GM19035 (cell line): ENCODE data around the gene RAI14.
"Not testable (repeated sequence)": the region's sequence is repeated elsewhere in the genome, so short reads cannot be mapped to it uniquely, and the experiment has no call there.

Source experiments
- ATAC-seq: cut with Tn5 transposase; IDR thresholded peaks from one replicate; pipeline ENCODE4 v1.9.1; 2021; ENCODE audit not compliant: unreplicated experiment

RAI14 gene

DNA sequence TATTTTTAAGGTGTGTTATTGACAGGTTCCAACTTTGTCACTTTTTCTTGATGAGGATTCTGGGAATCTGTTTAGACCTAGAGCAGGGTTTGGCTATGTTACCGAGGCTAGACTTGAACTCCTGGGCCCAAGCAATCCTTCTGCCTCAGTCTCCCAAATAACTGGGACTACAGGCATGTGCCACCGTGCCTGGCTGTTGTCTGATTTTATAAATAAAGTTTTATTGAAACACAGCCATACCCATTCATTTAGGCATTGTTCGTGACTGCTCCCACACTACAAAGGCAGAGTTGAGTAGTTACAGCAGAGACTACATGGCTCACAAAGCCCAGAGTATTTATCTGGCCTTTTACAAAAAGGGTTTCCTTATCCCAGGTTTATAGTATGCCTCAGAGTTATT lies 102.4 kb downstream of the RAI14 start:
- ATAC-seq = no peak

DNA sequence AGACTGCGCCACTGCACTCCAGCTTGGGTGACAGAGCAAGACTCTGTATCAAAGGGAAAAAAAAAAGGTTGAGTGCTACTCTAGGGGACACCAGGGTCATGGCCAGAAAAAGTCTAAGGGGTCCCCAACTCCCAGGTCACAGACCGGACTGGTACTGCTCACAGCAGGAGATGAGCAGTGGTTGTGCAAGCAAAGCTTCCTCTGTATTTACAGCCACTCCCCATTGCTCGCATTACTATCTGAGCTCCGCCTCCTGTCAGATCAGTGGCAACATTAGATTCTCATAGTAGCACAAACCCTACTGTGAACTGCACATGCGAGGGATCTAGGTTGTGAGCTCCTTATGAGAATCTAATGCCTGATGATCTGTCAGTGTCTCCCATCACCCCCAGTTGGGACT lies 103.1 kb downstream of the RAI14 start:
- ATAC-seq = not testable (repeated sequence)

DNA sequence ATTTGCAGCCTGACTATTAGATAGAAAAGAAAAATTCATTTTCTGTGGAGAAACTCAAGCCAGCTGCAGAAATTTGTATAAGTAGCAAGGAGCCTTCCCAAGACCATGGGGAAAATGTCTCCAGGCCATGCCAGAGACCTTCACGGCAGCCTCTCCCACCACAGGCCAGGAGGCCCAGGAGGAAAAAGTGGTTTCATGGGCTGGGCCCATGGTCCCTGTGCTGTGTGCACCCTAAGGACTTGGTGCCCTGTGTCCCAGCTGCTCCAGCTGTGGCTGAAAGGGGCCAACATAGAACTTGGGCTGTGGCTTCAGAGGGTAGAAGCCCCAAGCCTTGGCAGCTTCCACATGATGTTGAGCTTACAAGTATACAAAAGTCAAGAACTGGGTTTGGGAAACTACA lies 109.5 kb downstream of the RAI14 start:
- no peak for ATAC-seq

DNA sequence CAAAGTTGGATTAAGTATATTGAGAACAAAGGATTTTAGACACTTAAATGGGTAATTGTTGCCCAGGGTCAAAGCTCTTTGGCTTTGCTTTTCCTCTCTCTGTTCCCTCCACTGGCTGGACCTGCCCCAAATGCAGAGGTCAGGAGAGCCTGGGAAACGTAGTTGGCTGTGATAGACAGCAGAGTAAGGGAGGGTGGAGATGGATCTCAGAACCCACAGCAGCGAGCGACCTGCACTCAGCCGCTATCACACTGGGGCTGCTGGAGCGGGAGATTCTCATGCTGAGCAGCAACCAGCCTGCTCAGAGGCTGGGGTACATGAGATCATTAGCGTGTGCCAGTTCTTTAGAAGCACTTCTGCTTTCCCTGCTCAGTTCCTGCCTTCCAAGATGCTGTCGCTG lies 111.1 kb downstream of the RAI14 start:
- no peak for ATAC-seq

GRCh38 chr5:34770486-34770885 lies 114.4 kb downstream of the RAI14 start:
- no peak for ATAC-seq

- no peak for ATAC-seq
Measured at GRCh38 chr5:34771076-34771475, 114.9 kb downstream of the RAI14 start.

- no peak for ATAC-seq
Measured at GRCh38 chr5:34772267-34773098, 116.4 kb downstream of the RAI14 start.

DNA sequence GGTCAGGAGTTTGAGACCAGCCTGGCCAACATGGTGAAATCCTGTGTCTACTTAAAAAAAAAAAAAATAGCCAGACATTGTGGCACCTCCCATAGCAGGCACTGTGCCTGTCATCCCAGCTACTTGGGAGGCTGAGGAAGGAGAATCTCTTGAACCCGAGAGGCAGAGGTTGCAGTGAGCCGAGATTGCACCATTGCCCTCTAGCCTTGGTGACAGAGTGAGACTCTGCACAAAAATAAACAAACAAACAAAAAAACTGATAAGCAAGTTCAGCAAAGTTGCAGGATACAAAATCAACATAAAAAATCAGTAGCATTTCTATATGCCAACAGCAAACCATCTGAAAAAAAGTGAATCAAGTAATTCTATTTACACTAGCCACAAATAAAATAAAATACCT lies 118.0 kb downstream of the RAI14 start:
- no peak for ATAC-seq

GRCh38 chr5:34774678-34775077 lies 118.5 kb downstream of the RAI14 start:
- ATAC-seq = not testable (repeated sequence)

GRCh38 chr5:34775886-34776285 lies 119.8 kb downstream of the RAI14 start:
- no peak for ATAC-seq

DNA sequence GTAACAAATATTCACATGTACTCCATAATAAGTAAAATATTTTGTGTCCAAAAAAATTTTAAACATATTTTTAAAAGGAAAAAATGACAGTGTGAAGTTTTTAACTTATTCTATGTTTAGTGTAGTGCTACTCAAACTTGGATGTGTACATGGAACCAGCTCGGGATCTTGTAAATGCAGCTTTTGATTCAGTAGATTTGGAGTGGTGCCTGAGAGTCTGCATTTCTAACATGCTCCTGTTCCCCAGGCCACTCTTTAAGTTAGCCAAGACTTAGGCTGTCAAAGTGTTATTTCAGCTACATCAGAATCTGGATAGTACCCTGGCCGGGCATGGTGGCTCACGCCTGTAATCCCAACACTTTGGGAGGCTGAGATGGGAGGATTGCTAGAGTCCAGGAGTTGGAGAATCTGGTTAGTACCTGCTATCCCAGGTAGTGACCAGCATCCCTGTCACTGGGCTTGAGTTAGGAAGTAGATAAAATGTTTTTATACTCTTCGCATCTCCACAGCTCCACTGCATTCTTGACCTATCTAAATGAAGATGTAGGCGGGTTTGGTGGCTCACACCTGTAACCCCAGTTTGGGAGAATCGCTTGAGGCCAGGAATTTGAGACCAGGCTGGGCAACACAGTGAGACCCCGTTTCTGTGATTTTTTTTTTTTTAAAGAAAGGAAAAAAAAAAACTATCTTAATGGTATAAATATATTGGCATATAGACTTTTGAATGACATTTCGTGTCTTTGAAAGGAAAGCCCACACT lies 122.1 kb downstream of the RAI14 start:
- no peak for ATAC-seq

GRCh38 chr5:34783892-34784291 lies 127.8 kb downstream of the RAI14 start:
- not testable (repeated sequence) for ATAC-seq

DNA sequence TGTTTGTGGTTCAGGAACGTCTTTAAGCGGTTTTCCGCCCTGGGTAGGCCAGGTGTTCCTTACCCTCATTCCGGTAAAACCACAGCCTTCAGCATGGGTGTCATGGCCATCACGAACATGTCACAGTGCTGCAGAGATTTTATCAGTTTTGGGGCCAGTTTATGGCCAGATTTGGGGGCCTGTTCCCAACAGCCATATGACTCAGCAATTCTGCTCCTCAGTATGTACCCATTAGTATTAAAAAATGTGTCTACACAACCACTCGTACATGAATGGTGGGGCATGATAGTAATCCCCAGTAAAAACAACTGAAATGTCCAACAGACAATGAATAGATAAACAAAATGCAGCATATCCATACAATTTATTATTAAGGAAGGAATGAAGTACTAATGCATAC lies 130.9 kb downstream of the RAI14 start:
- ATAC-seq = no peak

DNA sequence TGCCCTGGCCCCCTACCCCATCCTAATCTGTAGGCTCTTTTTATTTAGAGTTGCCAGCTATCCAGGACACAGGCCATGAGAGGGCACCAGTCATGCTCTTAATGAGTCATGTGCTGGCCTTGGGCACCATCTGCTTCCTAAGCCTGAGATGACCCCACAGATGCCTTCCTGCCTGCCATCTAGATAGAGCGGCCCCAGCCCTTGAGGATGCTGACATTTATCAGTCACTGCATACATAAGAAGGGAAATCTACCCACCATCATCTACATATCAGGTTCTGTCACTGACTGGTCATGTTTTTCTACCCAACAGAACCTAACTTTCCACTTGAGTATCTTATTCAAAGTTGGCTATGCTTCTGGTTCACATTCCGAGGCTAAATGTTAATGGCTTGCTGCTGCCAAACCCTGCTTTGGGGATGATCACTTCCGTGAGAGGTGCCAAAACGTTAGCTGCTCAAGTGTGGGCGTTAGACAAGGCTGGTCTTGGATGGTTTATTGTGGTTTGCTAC lies 132.9 kb downstream of the RAI14 start:
- ATAC-seq = no peak

- no peak for ATAC-seq
Measured at GRCh38 chr5:34789639-34790038, 133.5 kb downstream of the RAI14 start.

DNA sequence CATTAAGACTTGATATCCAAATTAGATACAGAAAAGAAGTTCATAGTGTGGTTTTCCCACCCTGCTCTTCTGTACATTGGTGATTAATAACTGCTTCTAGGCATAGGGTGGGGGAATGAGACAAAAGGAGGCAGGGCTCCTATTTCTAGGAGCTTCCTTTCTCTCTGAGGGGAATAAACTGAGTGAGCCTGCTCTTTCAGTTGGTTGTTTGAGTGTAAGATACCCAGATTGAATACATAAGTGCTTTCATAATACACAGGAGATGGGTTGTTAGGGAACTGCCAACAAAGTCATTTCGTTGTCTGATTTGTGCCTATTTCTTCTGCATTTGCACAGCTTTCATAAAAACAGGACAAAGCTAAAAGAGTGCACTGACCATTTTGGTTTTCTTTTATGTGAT lies 133.9 kb downstream of the RAI14 start:
- ATAC-seq = no peak

GRCh38 chr5:34791761-34792244 lies 135.7 kb downstream of the RAI14 start:
- no peak for ATAC-seq

GRCh38 chr5:34802834-34803563 lies 146.9 kb downstream of the RAI14 start:
- no peak for ATAC-seq

DNA sequence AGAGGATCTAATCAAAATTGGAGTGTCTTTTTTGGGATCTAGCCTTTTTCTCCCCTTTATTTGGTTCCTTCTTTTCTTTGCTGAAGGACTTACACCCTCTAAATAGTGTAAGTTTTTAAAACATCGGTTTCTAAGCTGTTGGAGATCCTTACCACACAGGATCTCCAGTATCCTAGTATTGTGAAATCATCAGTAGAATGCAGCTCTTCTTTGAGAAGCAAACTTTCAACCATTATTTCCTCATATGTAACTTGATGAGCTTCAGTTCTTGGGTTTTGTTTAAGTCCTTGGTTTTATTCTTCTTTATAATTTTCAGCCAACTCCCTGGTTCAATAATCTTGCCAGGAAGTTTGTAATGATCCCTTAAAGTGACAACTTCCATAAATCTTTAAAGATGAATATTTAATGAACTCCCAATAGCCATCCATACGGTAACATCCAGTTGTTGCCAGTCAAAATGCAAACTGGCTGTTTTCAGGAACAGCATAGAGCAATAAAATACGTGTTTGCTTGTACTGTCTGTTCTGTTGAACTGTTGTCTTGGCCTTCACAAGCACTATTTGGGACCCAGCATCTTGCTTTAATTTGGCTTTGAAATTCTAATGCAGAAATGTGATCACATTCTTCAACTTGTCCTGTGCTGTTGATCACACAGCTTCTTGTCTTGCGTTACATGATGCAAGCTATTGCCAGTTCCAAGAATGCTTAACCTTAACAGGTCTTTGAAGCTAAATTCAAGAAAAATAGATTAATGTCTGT lies 148.0 kb downstream of the RAI14 start:
- no peak for ATAC-seq

DNA sequence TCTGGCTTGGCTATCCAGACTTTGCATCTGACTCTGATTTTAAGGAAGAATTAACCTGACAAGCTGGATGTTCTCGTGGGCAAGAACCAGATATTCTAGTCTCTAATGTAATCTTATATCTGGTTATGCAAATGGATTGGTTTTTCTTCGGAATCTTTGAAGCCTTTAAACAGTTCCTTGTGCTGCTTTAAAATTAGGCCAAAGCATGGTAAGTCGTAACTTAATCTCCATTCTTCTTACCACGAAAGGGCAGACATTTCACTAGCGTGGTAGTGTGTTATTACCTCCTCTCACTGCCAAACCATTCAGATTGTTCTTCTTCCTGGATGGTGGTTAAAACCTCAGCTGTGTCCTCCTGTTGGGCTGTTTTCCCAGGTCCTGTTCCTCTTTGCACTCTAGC lies 148.8 kb downstream of the RAI14 start:
- ATAC-seq = no peak

GRCh38 chr5:34806532-34806931 lies 150.4 kb downstream of the RAI14 start:
- no peak for ATAC-seq
